ENCODE measurements around the gene ADD3. TPM values are rescaled to one million over a fixed set of nuclear protein-coding genes. Genes with fewer than 3 reads are reported as not detected.

ADD3 gene, protein sequence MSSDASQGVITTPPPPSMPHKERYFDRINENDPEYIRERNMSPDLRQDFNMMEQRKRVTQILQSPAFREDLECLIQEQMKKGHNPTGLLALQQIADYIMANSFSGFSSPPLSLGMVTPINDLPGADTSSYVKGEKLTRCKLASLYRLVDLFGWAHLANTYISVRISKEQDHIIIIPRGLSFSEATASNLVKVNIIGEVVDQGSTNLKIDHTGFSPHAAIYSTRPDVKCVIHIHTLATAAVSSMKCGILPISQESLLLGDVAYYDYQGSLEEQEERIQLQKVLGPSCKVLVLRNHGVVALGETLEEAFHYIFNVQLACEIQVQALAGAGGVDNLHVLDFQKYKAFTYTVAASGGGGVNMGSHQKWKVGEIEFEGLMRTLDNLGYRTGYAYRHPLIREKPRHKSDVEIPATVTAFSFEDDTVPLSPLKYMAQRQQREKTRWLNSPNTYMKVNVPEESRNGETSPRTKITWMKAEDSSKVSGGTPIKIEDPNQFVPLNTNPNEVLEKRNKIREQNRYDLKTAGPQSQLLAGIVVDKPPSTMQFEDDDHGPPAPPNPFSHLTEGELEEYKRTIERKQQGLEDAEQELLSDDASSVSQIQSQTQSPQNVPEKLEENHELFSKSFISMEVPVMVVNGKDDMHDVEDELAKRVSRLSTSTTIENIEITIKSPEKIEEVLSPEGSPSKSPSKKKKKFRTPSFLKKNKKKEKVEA
- total RNA-seq (79.2 TPM), polyA plus RNA-seq (ENCODE audit: insufficient read depth, low read depth, low replicate concordance) (56.9 TPM)
- long read RNA-seq, donor 1, full-length matches to known transcripts, result 23 of 40 reads
- long read RNA-seq, donor 1, partial matches to known transcripts, result 17 of 40 reads
- long read RNA-seq, donor 1, other reads (novel, unspliced or antisense), result 0 of 40 reads
- long read RNA-seq, donor 2, full-length matches to known transcripts, result 17 of 28 reads
- long read RNA-seq, donor 2, partial matches to known transcripts, result 11 of 28 reads
- long read RNA-seq, donor 2, other reads (novel, unspliced or antisense), result 0 of 28 reads
- long read RNA-seq, donor 3, full-length matches to known transcripts, result 21 of 36 reads
- long read RNA-seq, donor 3, partial matches to known transcripts, result 15 of 36 reads
- long read RNA-seq, donor 3, other reads (novel, unspliced or antisense), result 0 of 36 reads
- long read RNA-seq, donor 4, full-length matches to known transcripts, result 13 of 18 reads
- long read RNA-seq, donor 4, partial matches to known transcripts, result 5 of 18 reads
- long read RNA-seq, donor 4, other reads (novel, unspliced or antisense), result 0 of 18 reads
- long read RNA-seq, donor 5, full-length matches to known transcripts, result 1 of 1 reads
- long read RNA-seq, donor 5, partial matches to known transcripts, result 0 of 1 reads
- long read RNA-seq, donor 5, other reads (novel, unspliced or antisense), result 0 of 1 reads
- long read RNA-seq, donor 6, full-length matches to known transcripts, result 30 of 61 reads
- long read RNA-seq, donor 6, partial matches to known transcripts, result 31 of 61 reads
- long read RNA-seq, donor 6, other reads (novel, unspliced or antisense), result 0 of 61 reads
- long read RNA-seq, donor 7, full-length matches to known transcripts, result 58 of 87 reads
- long read RNA-seq, donor 7, partial matches to known transcripts, result 4 of 87 reads
- long read RNA-seq, donor 7, other reads (novel, unspliced or antisense), result 25 of 87 reads
- long read RNA-seq, donor 8, full-length matches to known transcripts, result 9 of 67 reads
- long read RNA-seq, donor 8, partial matches to known transcripts, result 58 of 67 reads
- long read RNA-seq, donor 8, other reads (novel, unspliced or antisense), result 0 of 67 reads
- long read RNA-seq, donor 9, full-length matches to known transcripts, result 15 of 25 reads
- long read RNA-seq, donor 9, partial matches to known transcripts, result 10 of 25 reads
- long read RNA-seq, donor 9, other reads (novel, unspliced or antisense), result 0 of 25 reads
- long read RNA-seq, donor 10, full-length matches to known transcripts, result 21 of 37 reads
- long read RNA-seq, donor 10, partial matches to known transcripts, result 16 of 37 reads
- long read RNA-seq, donor 10, other reads (novel, unspliced or antisense), result 0 of 37 reads

GRCh38 chr10:110007701-110008517 is at the start of gene ADD3:
Gene ADD3 (plus strand): TSS chr10:110007984. CDS start chr10:110100654, 92,670 bp downstream.
- Histone ChIP-seq H3K4me1 (ENCODE audit: control insufficient read depth in 2 of 3, insufficient read depth in 2 of 3, low read depth in 1 of 3, low read length in 3 of 3) (peaks cover 0 to 22% (median 17%) of the 10 kb centered on the region in 3 donors), H3K4me3 (ENCODE audit: low read length in 3 of 3) (peak within 1 kb of the TSS; percentile 79 to 86 (median 84)), H3K27me3 (ENCODE audit: control insufficient read depth, insufficient read depth, low read length) (no peaks in the 10 kb centered on the region), H3K9me3 (ENCODE audit: control insufficient read depth in 2 of 3, insufficient read depth in 1 of 3, low read length in 3 of 3) (no peaks in the 10 kb centered on the region), H3K27ac (ENCODE audit: low read depth in 2 of 2, low read length in 2 of 2) (peak within 1 kb of the TSS; percentile 91 to 92), H3K9ac (ENCODE audit: low read length in 3 of 3) (peak within 1 kb of the TSS; percentile 72 to 75 (median 74)), H3K36me3 (ENCODE audit: control insufficient read depth in 2 of 3, insufficient read depth in 3 of 3, low read length in 3 of 3) (no peaks in the 10 kb centered on the region)
- DNase-seq, result peak; percentile 98 to 99 (median 99)
- FAIRE-seq, result no peak
- no peak for TF ChIP-seq CTCF (IDR thresholded peaks at IDR 0.05; ENCODE audit: borderline replicate concordance, extremely low read depth, insufficient read depth)
- intact Hi-C loops (cut with DNase I), result no loop called here

DNA sequence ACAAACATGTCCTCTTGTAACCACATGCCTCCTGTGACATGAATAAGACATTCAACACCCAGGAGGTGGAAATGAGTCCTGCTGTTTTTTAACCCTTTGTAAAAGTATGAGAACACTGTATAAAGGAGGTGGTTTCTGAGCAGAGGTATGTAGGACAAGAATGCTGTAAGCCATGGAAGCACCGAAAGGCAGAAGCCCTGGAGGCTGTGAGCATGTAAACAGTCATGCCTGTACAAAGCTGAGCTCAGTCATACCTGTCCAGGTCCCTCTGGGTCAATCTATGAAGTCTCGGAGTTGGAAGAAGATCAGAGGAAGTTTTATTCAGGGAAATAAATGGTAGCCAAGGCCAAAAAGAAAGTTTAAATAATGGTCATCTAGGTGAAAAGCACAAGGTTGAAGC is 49.7 kb upstream of the ADD3 start:
- no peak for TF ChIP-seq CTCF (IDR thresholded peaks at IDR 0.05; ENCODE audit: borderline replicate concordance, extremely low read depth, insufficient read depth)
- H3K9me3 ChIP-seq (ENCODE audit: control insufficient read depth in 2 of 3, insufficient read depth in 1 of 3, low read length in 3 of 3), result no peaks in the 10 kb centered on the region
- H3K27me3 ChIP-seq (ENCODE audit: control insufficient read depth, insufficient read depth, low read length), result no peaks in the 10 kb centered on the region
- H3K9ac ChIP-seq (ENCODE audit: low read length in 3 of 3), result no peak overlapping the region
- DNase-seq, result no peak
- H3K4me1 ChIP-seq (ENCODE audit: control insufficient read depth in 2 of 3, insufficient read depth in 2 of 3, low read depth in 1 of 3, low read length in 3 of 3), result peaks cover 0 to 3% (median 0%) of the 10 kb centered on the region in 3 donors
- H3K4me3 ChIP-seq (ENCODE audit: low read length in 3 of 3), result no peak overlapping the region
- no peak overlapping the region for H3K27ac ChIP-seq (ENCODE audit: low read depth in 2 of 2, low read length in 2 of 2)
- no peaks in the 10 kb centered on the region for H3K36me3 ChIP-seq (ENCODE audit: control insufficient read depth in 2 of 3, insufficient read depth in 3 of 3, low read length in 3 of 3)
- no peak for FAIRE-seq
- intact Hi-C loops (cut with DNase I), result no loop called here
